Iris pigment epithelial cell (primary cell): ENCODE measurements around the gene ABTB2.
A peak's percentile ranks its signal among the peaks of the same experiment; 100 is the strongest.
"Not testable (repeated sequence)": the region's sequence is repeated elsewhere in the genome, so short reads cannot be mapped to it uniquely, and the experiment has no call there.

Experiments used
- DNase-seq: peaks from one replicate; pipeline ENCODE4 v3.0.0-alpha.2; 2011; ENCODE audit warnings: low read depth

Gene ABTB2

DNA sequence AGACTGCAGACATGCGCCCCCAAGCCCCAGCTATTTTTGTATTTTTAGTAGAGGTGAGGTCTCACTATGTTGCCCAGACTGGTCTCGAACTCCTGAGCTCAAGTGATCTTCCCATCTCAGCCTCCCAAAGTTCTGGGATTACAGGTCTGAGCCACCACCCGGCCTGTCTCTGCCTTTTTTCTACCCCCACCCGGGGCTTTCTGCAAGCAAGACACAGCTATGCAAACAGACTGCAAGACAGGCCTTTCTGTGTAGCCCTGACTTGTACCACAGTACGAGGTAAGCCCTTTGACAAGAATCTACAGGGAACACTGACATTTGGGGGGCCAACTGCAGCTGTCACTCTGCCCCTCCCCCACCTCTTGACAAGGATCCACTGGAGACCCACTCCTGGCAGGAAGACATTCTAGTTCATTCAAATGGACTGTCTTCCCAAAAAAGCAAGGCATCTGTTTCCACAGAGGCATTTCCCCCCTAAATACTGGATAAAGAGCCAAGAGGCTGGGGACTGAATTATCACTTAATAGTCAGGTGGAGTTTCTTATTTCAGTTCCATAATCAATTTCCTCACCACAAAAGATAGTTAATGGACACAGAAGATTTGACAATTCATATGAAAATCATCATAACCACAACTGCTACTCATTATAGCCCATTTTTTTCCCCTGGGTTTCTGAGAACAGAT lies 118.2 kb downstream of the ABTB2 start:
- DNase-seq, result no peak

DNA sequence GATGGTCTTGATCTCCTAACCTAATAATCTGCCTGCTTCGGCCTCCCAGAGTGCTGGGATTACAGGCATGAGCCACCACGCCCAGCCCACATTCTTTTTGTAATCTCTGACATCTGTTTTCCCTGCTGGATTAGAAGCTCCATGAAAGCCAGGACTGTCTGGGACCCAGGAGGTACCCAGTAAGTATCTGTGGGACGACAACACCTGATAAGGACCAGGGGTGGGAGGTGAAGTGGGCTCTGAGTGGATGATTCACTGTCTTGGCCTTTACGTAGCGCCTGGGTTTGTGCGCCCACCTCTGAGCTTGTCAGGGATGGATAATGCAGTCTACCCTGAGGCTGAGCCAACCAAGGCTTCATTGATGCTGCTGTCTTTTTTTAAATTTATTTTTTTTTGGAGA lies 118.8 kb downstream of the ABTB2 start:
- no peak for DNase-seq

DNA sequence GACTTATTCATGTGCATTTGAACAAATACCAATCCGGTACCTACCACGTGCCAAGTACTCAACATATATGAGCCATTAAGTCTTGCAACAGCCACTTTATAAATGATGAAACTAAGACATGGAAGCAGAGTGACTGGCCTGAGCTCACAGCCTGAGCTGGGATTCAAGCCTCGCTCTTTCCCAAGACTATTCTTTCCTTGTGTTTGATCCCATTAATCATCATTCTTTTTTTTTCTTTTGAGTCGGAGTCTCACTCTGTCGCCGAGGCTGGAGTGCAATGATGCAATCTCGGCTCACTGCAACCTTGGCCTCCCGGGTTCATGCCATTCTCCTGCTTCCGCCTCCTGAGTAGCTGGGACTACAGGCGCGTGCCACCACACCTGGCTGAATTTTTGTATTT lies 119.3 kb downstream of the ABTB2 start:
- DNase-seq, result peak; percentile 25

DNA sequence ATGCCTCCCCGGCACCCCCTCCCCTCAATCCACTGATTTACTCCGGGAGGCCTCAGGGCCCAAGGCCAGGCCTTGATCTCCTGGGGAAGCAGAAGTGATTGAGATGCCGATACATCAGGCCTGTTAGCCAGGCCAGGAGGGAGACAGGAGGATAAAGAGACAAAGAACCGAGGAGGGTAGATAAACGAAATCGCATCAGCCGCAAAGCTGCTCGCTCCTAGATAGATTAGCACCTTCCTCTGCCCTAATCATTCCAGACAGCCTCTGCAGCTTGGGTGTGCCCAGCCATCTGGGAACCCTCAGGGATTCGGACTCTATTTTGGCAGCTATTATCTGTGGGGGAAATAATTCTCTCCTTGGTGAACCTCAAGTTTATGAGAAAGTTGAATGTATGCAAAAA lies 121.2 kb downstream of the ABTB2 start:
- no peak for DNase-seq

DNA sequence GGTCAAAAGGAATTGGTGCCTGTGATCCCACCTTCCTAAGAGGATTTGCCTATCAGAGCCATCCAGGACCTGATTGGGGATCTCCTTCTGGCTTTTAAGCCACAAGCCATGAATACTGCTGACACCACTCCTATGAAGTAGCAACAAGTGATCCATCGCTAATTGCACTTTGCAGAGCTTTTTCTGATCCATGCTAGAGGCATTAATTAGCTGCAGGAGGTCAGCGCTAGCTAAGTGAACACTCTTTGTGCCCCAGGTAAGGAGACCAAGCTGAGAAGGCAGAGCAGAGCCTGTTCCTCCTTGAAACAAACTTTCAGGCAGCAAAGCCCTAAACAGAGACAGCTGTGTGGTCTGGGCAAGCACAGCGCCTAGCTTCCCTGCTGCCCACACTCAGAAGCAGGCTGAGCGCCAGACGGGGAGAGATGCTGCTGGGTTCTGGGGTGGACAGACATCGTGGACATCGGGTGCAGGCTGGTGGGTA lies 122.2 kb downstream of the ABTB2 start:
- no peak for DNase-seq

DNA sequence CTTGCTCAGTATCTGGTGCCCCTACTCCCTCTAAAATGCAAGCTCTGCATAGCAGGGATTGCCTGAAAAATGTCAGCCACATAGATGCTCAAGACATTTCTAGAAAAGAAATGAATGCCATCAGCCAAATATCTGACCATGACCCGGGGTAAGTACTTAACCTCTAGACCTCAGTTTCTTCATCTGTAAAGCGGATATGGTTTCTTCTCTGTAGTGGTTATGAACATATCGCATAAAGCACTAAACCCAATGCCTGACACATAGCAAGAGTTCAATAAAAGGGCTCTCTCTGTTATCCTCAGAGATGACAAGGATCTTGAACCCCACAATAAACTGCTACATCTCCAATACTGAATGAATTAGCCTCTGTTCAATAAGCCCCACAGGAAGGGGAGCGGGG lies 122.6 kb downstream of the ABTB2 start:
- DNase-seq, result no peak

DNA sequence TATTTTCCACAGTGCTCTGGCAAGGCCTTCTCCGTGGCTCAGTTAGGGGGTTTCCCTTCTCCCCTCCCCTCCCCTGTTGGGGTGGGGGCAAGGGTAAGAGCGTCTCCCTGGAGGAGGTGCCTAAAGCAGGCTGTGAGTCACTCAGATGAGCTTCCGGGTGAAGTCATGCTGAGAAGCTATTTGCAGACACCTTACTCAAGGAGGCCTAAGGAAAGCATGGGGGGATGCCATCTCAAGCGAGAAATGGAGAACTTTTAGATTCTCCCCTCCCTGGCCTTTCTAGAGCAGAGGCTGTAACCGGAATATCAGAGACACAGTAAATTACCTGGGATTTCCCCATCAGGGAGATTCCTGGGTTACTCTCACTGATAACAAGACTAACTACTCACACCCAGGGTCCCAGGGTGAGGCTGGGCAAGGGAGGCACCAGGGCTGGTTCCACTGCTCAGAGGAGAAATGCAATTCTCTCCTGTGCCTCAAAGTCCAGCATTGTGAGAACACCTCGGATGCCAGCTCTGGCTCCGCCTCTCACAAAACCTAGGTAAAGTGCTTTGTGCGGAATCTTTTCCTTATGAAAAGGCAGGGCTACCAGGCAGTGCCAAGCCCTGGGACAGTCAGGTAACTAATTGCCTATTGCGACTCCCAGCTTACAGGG lies 123.6 kb downstream of the ABTB2 start:
- DNase-seq, result peak; percentile 81

DNA sequence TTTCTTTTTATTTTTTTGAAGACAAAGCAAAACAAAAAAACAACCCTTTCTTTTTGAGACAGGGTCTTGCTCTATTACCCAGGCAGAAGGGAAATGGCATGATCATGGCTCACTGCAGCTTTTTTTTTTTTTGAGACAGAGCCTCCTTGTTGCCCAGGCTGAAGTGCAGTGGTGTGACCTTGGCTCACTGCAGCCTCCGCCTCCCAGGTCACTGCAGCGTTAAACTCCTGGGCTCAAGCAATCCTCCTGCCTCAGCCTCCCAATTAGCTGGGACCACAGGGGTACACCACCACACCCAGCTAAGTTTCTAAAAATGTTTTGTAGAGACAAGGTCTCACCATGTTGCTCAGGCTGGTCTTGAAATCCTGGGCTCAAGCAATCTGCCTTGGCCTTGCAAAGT lies 124.6 kb downstream of the ABTB2 start:
- DNase-seq, result no peak

DNA sequence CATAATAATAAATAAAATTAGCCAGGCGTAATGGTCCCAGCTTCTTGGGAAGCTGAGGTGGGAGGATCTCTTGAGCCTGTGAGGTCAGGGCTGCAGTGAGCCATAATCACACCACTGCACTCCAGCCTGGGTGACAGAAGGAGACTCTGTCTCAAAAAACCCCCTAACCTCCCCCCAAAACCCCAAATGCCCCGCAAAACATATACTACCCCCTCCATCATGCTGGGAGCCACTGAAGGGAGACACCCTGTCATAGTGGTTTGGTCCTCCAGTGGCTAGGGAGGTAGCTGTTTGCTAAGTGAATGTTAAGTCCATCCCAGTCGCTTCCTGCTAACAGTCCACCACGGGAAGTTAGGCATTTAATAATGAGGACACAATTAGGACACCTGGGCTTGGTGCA lies 125.0 kb downstream of the ABTB2 start:
- no peak for DNase-seq

DNA sequence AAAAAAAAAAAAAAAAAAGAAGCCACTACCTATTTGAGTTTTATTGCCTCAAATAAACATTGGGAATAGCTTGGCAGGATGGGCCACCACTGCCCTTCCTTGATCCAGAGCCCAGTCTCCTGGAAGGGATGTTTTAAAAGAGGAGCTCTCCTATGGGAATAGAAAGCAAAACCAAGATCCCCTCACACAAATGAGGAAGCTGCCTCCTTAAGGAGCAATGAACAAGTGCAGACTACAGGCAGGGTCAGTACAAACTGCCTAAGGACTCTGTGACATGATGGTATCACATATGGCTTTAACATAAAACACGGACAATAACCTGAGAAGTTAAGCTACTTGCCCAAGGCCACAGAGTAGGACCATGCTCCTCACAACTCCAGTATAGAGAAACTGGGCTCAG lies 131.6 kb downstream of the ABTB2 start:
- DNase-seq, result no peak

DNA sequence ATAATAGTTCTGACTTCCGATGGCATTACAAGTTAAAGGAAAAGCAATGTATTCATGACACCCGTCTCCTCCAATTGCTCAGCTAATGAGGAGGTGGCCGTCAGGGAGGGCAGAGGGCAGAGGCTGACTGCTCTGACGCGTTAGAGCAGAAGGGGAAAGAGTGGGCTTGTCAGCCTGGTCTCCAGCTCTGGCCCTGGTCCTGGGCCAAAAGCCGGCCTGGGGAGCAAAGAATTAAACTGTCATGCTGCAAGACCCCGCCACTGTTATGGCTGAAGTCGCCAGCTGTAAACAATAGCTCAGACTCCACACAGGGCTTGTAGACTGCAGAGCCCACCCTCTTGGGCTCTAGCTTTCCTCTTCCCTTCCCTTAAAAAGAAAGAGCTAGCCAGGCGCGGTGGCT lies 132.7 kb downstream of the ABTB2 start:
- no peak for DNase-seq

DNA sequence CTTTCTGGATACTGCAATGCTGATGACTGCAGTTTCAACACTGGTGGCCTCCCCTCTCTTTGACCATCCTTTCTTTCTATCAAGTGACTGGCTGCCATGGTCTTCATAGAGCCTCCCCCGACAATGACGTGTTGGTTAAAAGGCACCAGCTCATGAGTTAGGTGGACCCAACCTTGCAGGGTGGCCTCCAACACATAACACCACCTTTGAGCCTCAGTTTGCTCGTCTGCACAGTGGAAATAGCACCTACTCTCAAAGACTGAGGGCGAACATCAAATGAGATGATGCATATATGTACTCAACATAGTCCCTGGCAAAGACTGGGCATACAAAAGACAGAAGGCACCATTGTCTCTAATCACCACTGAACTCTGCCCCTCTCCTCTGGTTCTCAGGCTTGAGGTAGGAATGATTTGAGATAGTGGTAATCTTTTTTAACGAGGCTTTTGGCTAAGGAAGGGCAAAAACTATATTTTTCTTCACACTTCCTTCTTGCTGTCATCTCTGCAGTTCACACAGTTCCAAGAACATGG lies 133.3 kb downstream of the ABTB2 start:
- no peak for DNase-seq

DNA sequence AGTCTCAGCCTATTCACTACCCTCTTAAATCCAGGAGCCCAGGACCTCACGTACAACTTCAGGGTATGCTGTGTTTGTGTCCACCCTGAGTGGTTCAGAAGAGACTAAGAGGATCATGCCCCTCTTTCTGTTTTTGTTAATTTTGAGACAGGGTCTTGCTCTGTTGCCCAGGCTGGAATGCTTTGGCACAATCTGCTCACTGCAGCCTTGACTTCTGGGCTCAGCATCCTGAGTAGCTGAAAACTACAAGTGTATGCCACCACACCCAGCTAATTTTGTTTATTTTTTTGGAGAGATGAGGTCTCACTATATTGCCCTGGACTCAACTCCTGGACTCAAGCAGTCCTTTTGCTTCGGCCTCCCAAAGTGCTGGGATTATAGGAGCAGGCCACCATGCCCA lies 133.9 kb downstream of the ABTB2 start:
- DNase-seq, result no peak

DNA sequence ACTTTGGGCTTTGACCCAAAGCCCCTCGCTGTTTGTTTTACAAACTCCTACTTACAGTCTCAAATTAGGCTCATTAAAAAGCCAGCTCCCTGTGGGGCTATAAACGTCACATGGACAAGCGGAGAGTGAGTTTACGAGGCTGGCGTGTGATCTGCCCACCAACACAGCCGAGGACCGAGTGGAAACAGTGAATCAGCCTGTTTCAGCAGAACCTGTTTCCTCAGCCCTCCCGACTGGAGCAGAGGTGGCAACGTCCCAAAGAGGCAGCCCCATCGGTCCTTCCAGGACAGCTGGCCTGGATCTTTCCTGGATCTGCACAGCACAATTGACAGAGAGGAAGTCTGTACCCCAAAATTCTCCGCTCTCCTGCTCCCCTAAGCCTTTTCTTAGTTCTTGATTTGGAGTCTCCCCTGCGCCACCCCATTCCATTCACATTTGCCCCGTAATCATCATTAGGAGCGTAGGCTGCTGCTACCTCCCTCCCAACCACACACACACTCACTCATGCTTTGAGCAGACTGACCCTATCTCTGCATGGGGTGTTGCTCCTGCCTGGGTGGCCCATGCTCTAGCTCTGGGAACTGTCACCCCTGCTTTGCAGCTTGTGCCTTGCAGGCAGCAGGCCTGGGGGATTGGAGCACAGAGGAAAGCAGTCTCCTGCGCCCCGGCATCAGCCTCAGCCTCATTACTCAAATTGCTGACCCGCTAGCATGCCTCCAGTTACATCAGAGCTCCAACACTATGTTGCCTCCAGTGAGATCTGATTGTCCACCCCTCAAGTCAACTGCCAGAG lies 134.6 kb downstream of the ABTB2 start:
- DNase-seq, result peak; percentile 81

DNA sequence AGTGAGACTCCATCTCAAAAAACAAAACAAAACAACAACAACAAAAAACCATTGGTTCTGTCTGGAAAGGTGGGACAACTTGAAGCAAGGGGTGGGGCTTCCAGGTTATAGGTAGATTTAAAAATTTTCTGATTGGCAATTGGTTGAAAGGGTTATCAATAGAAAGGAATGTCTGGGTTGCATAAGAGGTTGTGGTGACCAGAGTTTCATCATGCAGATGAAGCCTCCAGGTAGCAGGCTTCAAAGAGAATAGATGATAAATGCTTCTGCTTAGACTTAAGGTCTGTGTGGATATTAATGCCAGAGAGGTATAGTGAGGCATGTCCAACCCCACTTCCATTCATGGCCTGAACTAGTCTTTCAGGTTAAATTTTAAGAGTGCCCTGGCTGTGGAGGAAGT lies 135.8 kb downstream of the ABTB2 start:
- no peak for DNase-seq

DNA sequence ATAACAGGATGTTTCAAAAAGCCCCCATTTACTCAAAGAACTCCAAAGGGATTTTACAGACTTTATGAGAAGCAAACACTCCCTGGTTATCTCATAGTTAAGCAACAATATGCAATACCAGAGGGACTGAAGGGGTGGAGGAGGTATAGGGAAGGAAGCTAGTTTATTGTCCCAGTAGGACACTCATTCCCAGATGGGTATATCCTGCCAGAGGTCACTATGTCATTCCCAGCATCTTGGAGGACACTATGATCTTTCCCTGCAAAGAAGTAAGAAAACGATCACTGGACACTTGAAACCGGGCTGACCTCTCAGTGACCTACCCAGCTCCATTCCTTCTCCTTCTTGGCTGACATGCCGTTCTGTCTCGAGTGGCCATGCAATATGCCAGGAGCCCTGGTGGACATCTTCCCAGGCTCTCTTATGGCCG lies 137.9 kb downstream of the ABTB2 start:
- DNase-seq, result no peak

DNA sequence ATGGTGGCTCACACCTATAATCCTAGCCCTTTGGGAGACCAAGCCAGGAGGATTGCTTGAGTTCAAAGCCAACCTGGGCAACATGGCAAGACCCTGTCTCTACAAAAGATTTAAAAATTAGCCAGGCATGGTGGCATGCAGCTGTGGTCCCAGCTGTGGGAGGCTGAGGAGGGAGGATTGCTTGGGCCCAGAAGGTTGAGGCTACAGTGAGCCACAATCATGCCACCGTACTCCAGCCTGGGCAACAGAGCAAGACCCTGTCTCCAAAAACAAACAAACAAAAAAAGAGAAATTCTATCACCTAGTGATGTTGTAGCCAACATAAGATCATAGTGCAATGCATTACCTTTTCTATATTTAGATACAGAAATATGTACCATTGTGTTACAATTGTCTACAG lies 138.5 kb downstream of the ABTB2 start:
- DNase-seq, result no peak

DNA sequence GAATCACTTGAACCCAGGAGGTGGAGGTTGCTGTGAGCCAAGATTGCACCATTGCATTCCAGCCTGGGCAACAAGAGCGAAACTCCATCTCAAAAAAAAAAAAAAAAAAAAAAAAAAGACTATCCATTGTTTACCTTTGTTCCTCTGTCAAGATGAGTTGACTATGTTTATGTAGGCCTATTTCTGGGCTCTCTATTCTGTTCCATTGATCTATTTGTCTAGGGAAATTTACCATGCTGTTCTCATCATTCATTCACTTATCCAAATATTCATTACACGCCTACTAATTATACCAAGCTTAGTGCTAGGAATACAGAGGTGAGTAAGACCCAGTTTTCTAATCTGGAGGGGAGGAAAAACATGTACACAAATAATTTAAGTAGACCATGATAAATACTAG lies 139.1 kb downstream of the ABTB2 start:
- DNase-seq, result not testable (repeated sequence)

DNA sequence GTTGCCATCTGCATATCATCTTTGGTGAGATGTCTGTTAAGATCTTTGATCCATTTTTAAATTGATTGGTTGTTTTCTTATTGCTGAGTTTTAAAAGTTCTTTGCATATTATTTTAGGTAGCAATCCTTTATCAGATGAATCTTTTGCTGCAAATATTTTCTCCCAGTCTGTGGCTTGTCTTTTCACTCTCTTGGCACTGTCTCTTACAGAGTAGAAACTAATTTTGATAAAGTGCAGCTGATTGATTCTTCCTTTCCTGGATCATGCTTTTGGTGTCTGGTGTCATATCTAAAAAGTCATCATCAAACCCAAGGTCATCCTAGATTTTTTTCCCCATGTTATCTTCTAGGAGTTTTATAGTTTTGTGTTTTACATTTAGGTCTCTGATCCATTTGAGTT lies 139.7 kb downstream of the ABTB2 start:
- DNase-seq, result no peak

DNA sequence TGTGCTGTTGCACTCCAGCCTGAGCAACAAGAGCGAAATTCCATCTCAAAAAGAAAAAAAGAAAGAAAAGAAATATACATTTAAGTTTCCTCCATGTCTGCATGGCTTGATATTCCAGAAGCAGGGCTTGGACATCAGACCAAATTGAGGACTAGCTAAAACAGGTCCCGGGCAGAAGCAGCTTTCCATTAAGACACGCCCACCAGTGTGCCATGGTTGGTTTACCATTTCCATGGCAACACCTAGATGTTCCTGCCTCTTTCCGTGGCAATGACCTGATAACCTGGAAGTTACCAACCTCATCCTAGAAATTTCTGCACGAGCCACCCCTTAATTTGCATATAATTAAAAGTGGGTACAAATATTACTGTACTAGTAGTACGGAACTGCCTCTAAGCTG lies 141.1 kb downstream of the ABTB2 start:
- no peak for DNase-seq

DNA sequence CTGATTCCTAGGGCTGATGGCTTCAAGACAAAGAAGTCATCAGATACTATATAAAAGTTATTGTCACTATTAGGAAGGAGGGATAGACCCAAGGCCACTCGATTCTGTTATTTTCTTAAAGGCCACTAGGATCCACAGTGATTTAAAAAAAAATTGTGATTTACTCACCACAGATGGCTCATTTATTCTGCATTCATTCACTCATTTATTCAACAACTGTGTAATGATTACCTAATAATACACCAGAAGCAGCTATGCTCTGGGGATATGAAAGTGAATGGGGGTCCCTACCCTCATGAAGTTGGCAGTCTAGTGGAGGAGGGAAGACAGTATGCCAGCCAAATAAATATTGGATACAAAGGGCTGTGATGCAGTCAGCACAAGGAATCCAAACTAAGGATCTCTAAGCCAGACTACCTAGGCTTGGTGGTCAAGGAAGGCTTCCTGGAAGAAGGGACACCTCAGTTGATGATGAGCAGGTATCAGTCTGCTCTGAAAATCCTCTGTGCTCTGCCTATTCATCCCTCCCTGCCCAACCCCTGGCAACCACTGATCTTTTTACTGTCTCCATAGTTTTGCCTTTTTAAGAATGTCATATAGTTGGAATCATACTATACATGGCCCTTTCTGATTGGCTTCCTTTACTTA lies 141.9 kb downstream of the ABTB2 start:
- DNase-seq, result peak; percentile 27
